IPS-20b (cell line): Measurements from ENCODE around the gene CRKL.
A peak's percentile ranks its signal among the peaks of the same experiment; 100 is the strongest.
"Not testable (repeated sequence)": the region's sequence is repeated elsewhere in the genome, so short reads cannot be mapped to it uniquely, and the experiment has no call there.

Experiments
- H3K27ac ChIP-seq: one replicate; pipeline ENCODE4 v1.5.1; 2013; ENCODE audit warnings: low read length
- H3K27me3 ChIP-seq: 2 replicates; pipeline ENCODE4 v1.6.1; 2013; ENCODE audit warnings: mild to moderate bottlenecking, low read length, inconsistent platforms; ENCODE audit not compliant: insufficient read depth
- H3K36me3 ChIP-seq: 2 replicates; pipeline ENCODE4 v1.6.1; 2013; ENCODE audit warnings: low read depth, mild to moderate bottlenecking, inconsistent platforms, low read length, moderate library complexity; ENCODE audit not compliant: insufficient read depth
- H3K4me1 ChIP-seq: 2 replicates; pipeline ENCODE4 v1.6.1; 2013; ENCODE audit warnings: mild to moderate bottlenecking, control low read depth, inconsistent platforms, low read length, moderate library complexity; ENCODE audit not compliant: insufficient read depth
- H3K4me3 ChIP-seq: 2 replicates; pipeline ENCODE4 v1.5.1; 2013; ENCODE audit warnings: mild to moderate bottlenecking, low read length, inconsistent platforms
- H3K9ac ChIP-seq: 2 replicates; pipeline ENCODE4 v1.6.1; 2013; ENCODE audit warnings: low read depth, mild to moderate bottlenecking, inconsistent platforms, low read length, moderate library complexity
- H3K9me3 ChIP-seq: 2 replicates; pipeline ENCODE4 v1.6.1; 2013; ENCODE audit warnings: mild to moderate bottlenecking, low read depth, low read length, inconsistent platforms; ENCODE audit not compliant: insufficient read depth

The CRKL gene

GRCh38 chr22:20922141-20922751 lies 5.0 kb downstream of the CRKL start:
- H3K27me3 ChIP-seq, result no peaks in the 10 kb centered on the region
- H3K4me1 ChIP-seq, result peaks cover 37% of the 10 kb centered on the region
- H3K4me3 ChIP-seq, result no peak overlapping the region
- H3K36me3 ChIP-seq, result peaks cover 17% of the 10 kb centered on the region; the same call in 1 of the 2 replicates
- H3K9ac ChIP-seq, result no peak overlapping the region
- H3K27ac ChIP-seq, result no peak overlapping the region
- H3K9me3 ChIP-seq, result no peaks in the 10 kb centered on the region

- H3K4me3 ChIP-seq, result peak overlapping the region; percentile 21; the same call in 1 of the 2 replicates
- no peak overlapping the region for H3K9ac ChIP-seq
- H3K9me3 ChIP-seq, result no peaks in the 10 kb centered on the region
- H3K27ac ChIP-seq, result no peak overlapping the region
- H3K4me1 ChIP-seq, result peaks cover 27% of the 10 kb centered on the region
- H3K27me3 ChIP-seq, result no peaks in the 10 kb centered on the region
- H3K36me3 ChIP-seq, result 0 out of 2 replicates have a peak, but pooled peaks cover 4% of the 10 kb centered on the region
Measured at GRCh38 chr22:20926243-20926642, 9.0 kb downstream of the CRKL start.

- Histone ChIP-seq H3K27me3 (no peaks in the 10 kb centered on the region), H3K9ac (no peak overlapping the region), H3K4me1 (peaks cover 27% of the 10 kb centered on the region), H3K4me3 (no peak overlapping the region), H3K9me3 (no peaks in the 10 kb centered on the region), H3K36me3 (0 out of 2 replicates have a peak, but pooled peaks cover 5% of the 10 kb centered on the region), H3K27ac (no peak overlapping the region)
Measured at GRCh38 chr22:20927940-20928572, 10.8 kb downstream of the CRKL start.

GRCh38 chr22:20928573-20928967 lies 11.4 kb downstream of the CRKL start:
- Histone ChIP-seq H3K4me3 (no peak overlapping the region), H3K9ac (no peak overlapping the region), H3K36me3 (peaks cover 6% of the 10 kb centered on the region), H3K4me1 (peaks cover 27% of the 10 kb centered on the region), H3K27me3 (no peaks in the 10 kb centered on the region), H3K9me3 (no peaks in the 10 kb centered on the region), H3K27ac (no peak overlapping the region)

DNA sequence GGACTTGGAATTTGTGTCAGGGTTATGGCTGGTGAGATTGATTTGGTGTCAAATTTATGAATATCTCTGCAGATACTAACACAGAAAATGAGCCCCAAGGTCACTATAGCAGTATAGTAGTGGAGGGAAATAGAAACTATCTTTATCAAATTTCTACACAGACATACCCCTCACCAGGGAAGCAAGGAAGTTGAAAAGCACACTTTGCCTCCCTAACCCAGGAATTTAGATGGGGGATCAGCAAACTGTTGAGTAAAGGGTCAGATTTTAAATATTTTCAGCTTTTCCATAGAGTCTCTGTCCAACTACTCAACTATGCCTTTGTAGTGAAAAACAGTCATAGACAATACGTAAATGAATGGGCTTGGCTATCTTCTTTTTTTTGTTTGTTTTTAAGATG lies 12.8 kb downstream of the CRKL start:
- no peaks in the 10 kb centered on the region for H3K27me3 ChIP-seq
- H3K4me1 ChIP-seq, result peaks cover 16% of the 10 kb centered on the region; the same call in 1 of the 2 replicates
- no peaks in the 10 kb centered on the region for H3K9me3 ChIP-seq
- peaks cover 20% of the 10 kb centered on the region for H3K36me3 ChIP-seq
- no peak overlapping the region for H3K4me3 ChIP-seq
- H3K9ac ChIP-seq, result no peak overlapping the region
- no peak overlapping the region for H3K27ac ChIP-seq

DNA sequence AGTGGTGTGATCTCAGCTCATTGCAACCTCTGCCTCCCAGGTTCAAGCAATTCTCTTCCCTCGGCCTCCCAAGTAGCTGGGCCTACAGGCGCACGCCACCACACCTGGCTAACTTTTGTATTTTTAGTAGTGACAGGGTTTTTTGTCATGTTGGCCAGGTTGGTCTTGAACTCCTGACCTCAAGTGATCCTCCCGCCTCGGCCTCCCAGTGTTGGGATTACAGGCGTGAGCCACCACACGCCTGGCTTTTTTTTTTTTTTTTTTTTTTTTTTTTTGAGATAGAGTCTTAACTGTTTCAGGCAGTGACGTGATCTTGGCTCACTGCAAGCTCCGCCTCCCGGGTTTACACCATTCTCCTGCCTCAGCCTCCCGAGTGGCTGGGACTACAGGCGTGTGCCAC lies 13.2 kb downstream of the CRKL start:
- not testable (repeated sequence) for H3K27me3 ChIP-seq, H3K9ac ChIP-seq, H3K4me3 ChIP-seq, H3K9me3 ChIP-seq, H3K27ac ChIP-seq
- Histone ChIP-seq H3K36me3 (peaks cover 25% of the 10 kb centered on the region), H3K4me1 (peaks cover 12% of the 10 kb centered on the region; the same call in 1 of the 2 replicates)

- Histone ChIP-seq H3K27ac (no peak overlapping the region), H3K9me3 (no peaks in the 10 kb centered on the region), H3K27me3 (no peaks in the 10 kb centered on the region), H3K4me1 (peaks cover 5% of the 10 kb centered on the region; the same call in 1 of the 2 replicates), H3K9ac (no peak overlapping the region), H3K36me3 (peaks cover 32% of the 10 kb centered on the region), H3K4me3 (no peak overlapping the region)
Measured at GRCh38 chr22:20931126-20931654, 14.0 kb downstream of the CRKL start.

GRCh38 chr22:20933910-20934309 lies 16.7 kb downstream of the CRKL start:
- peaks cover 46% of the 10 kb centered on the region for H3K36me3 ChIP-seq
- no peak overlapping the region for H3K27ac ChIP-seq
- H3K4me3 ChIP-seq, result no peak overlapping the region
- no peaks in the 10 kb centered on the region for H3K4me1 ChIP-seq
- no peaks in the 10 kb centered on the region for H3K9me3 ChIP-seq
- no peaks in the 10 kb centered on the region for H3K27me3 ChIP-seq
- H3K9ac ChIP-seq, result no peak overlapping the region

DNA sequence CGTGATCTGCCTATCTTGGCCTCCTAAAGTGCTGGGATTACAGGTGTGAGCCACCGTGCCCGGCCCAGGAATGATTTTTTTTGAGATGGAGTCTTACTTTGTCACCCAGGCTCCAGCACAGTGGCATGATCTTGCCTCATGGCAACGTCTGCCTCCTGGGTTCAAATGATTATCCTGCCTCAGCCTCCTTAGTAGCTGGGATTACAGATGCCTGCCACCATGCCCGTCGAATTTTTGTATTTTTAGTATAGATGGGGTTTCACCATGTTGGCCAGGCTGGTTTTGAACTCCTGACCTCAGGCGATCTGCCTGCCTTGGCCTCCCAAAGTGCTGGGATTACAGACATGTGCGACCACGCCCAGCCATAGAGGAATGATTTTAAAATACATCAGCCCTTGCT lies 17.8 kb downstream of the CRKL start:
- H3K4me3 ChIP-seq, H3K27me3 ChIP-seq, H3K9me3 ChIP-seq, H3K27ac ChIP-seq, H3K9ac ChIP-seq, H3K4me1 ChIP-seq: not testable (repeated sequence)
- peaks cover 47% of the 10 kb centered on the region for H3K36me3 ChIP-seq

- H3K4me3 ChIP-seq, H3K27me3 ChIP-seq, H3K27ac ChIP-seq, H3K9ac ChIP-seq, H3K9me3 ChIP-seq, H3K4me1 ChIP-seq: not testable (repeated sequence)
- peaks cover 54% of the 10 kb centered on the region for H3K36me3 ChIP-seq
Measured at GRCh38 chr22:20935780-20936539, 18.8 kb downstream of the CRKL start.

- peaks cover 53% of the 10 kb centered on the region for H3K36me3 ChIP-seq
- no peaks in the 10 kb centered on the region for H3K9me3 ChIP-seq
- no peaks in the 10 kb centered on the region for H3K27me3 ChIP-seq
- no peaks in the 10 kb centered on the region; the same call in 1 of the 2 replicates for H3K4me1 ChIP-seq
- no peak overlapping the region for H3K4me3 ChIP-seq
- H3K27ac ChIP-seq, result no peak overlapping the region
- no peak overlapping the region for H3K9ac ChIP-seq
Measured at GRCh38 chr22:20937031-20937793, 20.0 kb downstream of the CRKL start.
